IMR-90 (cell line): ENCODE data around the gene SLC6A3. TPM values are rescaled to one million over a fixed set of nuclear protein-coding genes. Genes with fewer than 3 reads are reported as not detected.

Source experiments
- ATAC-seq: fragments of 200-7000 bp; cut with Tn5 transposase; 2 replicates; pipeline ENCODE4 v1.9.1; 2020; ENCODE audit warnings: low read depth, mild to moderate bottlenecking, moderate library complexity
- BruUV-seq: library from RNA; stranded (reverse); fragments of 400-500 nt; replicated peaks from 2 replicates; lab custom pipeline; 2021; lab: Mats Ljungman, UMichigan
- CTCF ChIA-PET: fragments of 300-600 bp; formaldehyde crosslinking; extraction: SDS; loops from one replicate; lab custom pipeline; 2021; ENCODE audit warnings: antibody characterized with exemption; lab: Yijun Ruan, JAX
- POLR2A ChIA-PET: fragments of 300-600 bp; sonication (Branson Sonifier 250); formaldehyde crosslinking; loops from one replicate; lab custom pipeline; 2022; ENCODE audit warnings: antibody characterized with exemption; ENCODE audit not compliant: unreplicated experiment; lab: Charles Lee
- DNase-seq: peaks from one replicate; pipeline ENCODE4 v3.0.0; 2013
- H2AFZ ChIP-seq: replicated peaks from 2 replicates; pipeline ENCODE3; 2013; ENCODE audit warnings: low read length, mild to moderate bottlenecking; ENCODE audit not compliant: poor library complexity
- H2AK5ac ChIP-seq: 2 replicates; pipeline ENCODE4 v1.6.1; 2013; ENCODE audit warnings: low read depth, low read length, inconsistent platforms
- H2AK9ac ChIP-seq: replicated peaks from 2 replicates; pipeline ENCODE3; 2013; ENCODE audit warnings: mild to moderate bottlenecking, low read depth, low read length, moderate library complexity; ENCODE audit not compliant: poor library complexity
- H2BK120ac ChIP-seq: 2 replicates; pipeline ENCODE4 v1.6.1; 2013; ENCODE audit warnings: low read depth, low read length, inconsistent platforms
- H2BK15ac ChIP-seq: 3 replicates; pipeline ENCODE4 v1.6.1; 2013; ENCODE audit warnings: low read depth, low read length, inconsistent platforms
- H2BK20ac ChIP-seq: 2 replicates; pipeline ENCODE4 v1.6.1; 2013; ENCODE audit warnings: low read depth, mild to moderate bottlenecking, inconsistent platforms, low read length, moderate library complexity
- H2BK5ac ChIP-seq: 2 replicates; pipeline ENCODE4 v1.6.1; 2013; ENCODE audit warnings: mild to moderate bottlenecking, low read depth, low read length, inconsistent platforms; ENCODE audit not compliant: poor library complexity, severe bottlenecking
- H3K14ac ChIP-seq: replicated peaks from 2 replicates; pipeline ENCODE4 v1.6.1; 2013; ENCODE audit warnings: low read depth, low read length, inconsistent platforms
- H3K18ac ChIP-seq: 2 replicates; pipeline ENCODE4 v1.6.1; 2013; ENCODE audit warnings: low read depth, low read length, control low read depth
- H3K23ac ChIP-seq: 2 replicates; pipeline ENCODE4 v1.6.1; 2013; ENCODE audit warnings: low read depth, low read length, inconsistent platforms
- H3K27ac ChIP-seq: 2 replicates; pipeline ENCODE4 v1.5.1; 2013; ENCODE audit warnings: mild to moderate bottlenecking, control low read depth, low read length; ENCODE audit not compliant: insufficient read depth
- H3K27me3 ChIP-seq: 2 replicates; pipeline ENCODE4 v1.6.1; 2013; ENCODE audit warnings: low read length; ENCODE audit not compliant: control insufficient read depth, insufficient read depth
- H3K36me3 ChIP-seq: 2 replicates; pipeline ENCODE4 v1.6.1; 2013; ENCODE audit warnings: low read length, mixed read lengths; ENCODE audit not compliant: control insufficient read depth, insufficient read depth
- H3K4ac ChIP-seq: 2 replicates; pipeline ENCODE4 v1.6.1; 2013; ENCODE audit warnings: low read depth, low read length, inconsistent platforms
- H3K4me1 ChIP-seq: 2 replicates; pipeline ENCODE4 v1.6.1; 2013; ENCODE audit warnings: low read length, mixed read lengths; ENCODE audit not compliant: control insufficient read depth, insufficient read depth
- H3K4me2 ChIP-seq: 2 replicates; pipeline ENCODE4 v1.6.1; 2013; ENCODE audit warnings: low read depth, mild to moderate bottlenecking, control low read depth, low read length, moderate library complexity
- H3K4me3 ChIP-seq: 2 replicates; pipeline ENCODE4 v1.5.1; 2013; ENCODE audit warnings: low read depth, mild to moderate bottlenecking, control low read depth, low read length, moderate library complexity; ENCODE audit not compliant: insufficient read depth
- H3K56ac ChIP-seq: 2 replicates; pipeline ENCODE4 v1.6.1; 2013; ENCODE audit warnings: low read length, inconsistent platforms; ENCODE audit not compliant: insufficient read depth; ENCODE audit errors: extremely low read depth
- H3K79me1 ChIP-seq, 2 experiments: 2 replicates each; pipeline ENCODE4 v1.6.1; 2013; ENCODE audit warnings: low read length in 2 of 2, inconsistent platforms in 1 of 2, low read depth in 1 of 2
- H3K9ac ChIP-seq: 2 replicates; pipeline ENCODE4 v1.6.1; 2013; ENCODE audit warnings: low read depth, low read length, control low read depth
- H3K9me1 ChIP-seq: 2 replicates; pipeline ENCODE4 v1.6.1; 2013; ENCODE audit warnings: low read length, inconsistent platforms; ENCODE audit not compliant: insufficient read depth
- H3K9me3 ChIP-seq: 2 replicates; pipeline ENCODE4 v1.6.1; 2013; ENCODE audit warnings: low read length; ENCODE audit not compliant: control insufficient read depth, insufficient read depth
- H4K20me1 ChIP-seq: 2 replicates; pipeline ENCODE4 v1.6.1; 2013; ENCODE audit warnings: low read length, inconsistent platforms; ENCODE audit not compliant: insufficient read depth
- H4K5ac ChIP-seq: 2 replicates; pipeline ENCODE4 v1.6.1; 2013; ENCODE audit warnings: mild to moderate bottlenecking, low read depth, low read length, control low read depth
- H4K8ac ChIP-seq, 2 experiments: 2 replicates each; pipeline ENCODE4 v1.6.1; 2013; ENCODE audit warnings: low read depth in 2 of 2, low read length in 2 of 2, control low read depth in 1 of 2, inconsistent platforms in 1 of 2
- H4K91ac ChIP-seq: 2 replicates; pipeline ENCODE4 v1.6.1; 2013; ENCODE audit warnings: low read depth, low read length, inconsistent platforms; ENCODE audit not compliant: insufficient read depth
- BHLHE40 ChIP-seq: fragments of 150-350 bp; IDR thresholded peaks from 2 replicates; pipeline ENCODE4 v1.6.1; 2016; ENCODE audit warnings: mild to moderate bottlenecking, low read depth, low read length
- CEBPB ChIP-seq: IDR thresholded peaks from 2 replicates; pipeline ENCODE4 v1.6.1; 2012; ENCODE audit warnings: low read depth, low read length, improper control_type of control experiment
- CTCF ChIP-seq: conservative IDR thresholded peaks from 2 replicates; pipeline ENCODE4 v1.5.1; 2012; ENCODE audit warnings: mild to moderate bottlenecking, low read depth, low read length, improper control_type of control experiment
- MAFK ChIP-seq: IDR thresholded peaks from 2 replicates; pipeline ENCODE4 v1.6.1; 2012; ENCODE audit warnings: low read depth, low read length, improper control_type of control experiment
- POLR2A ChIP-seq: IDR thresholded peaks from 2 replicates; pipeline ENCODE4 v1.6.1; 2012; ENCODE audit warnings: mild to moderate bottlenecking, low read depth, low read length
- RCOR1 ChIP-seq: IDR thresholded peaks from 2 replicates; pipeline ENCODE4 v1.6.1; 2012; ENCODE audit warnings: mild to moderate bottlenecking, low read length, improper control_type of control experiment; ENCODE audit not compliant: insufficient replicate concordance
- RFX5 ChIP-seq: IDR thresholded peaks from 2 replicates; pipeline ENCODE4 v1.8.0; 2012; ENCODE audit warnings: low read depth, mild to moderate bottlenecking, low read length, moderate library complexity
- SMC3 ChIP-seq: fragments of 150-350 bp; IDR thresholded peaks from 2 replicates; pipeline ENCODE4 v1.6.1; 2016; ENCODE audit warnings: low read depth, mild to moderate bottlenecking, antibody characterized with exemption, low read length, moderate library complexity
- WGBS, 2 experiments: methylation state at CpG; one replicate each; pipeline versions ENCODE4 v1.1.5 to v1.1.7; 2013; ENCODE audit warnings: missing lambda C conversion rate in 2 of 2; ENCODE audit not compliant: insufficient read length in 1 of 2; ENCODE audit errors: extremely low coverage in 2 of 2; 5-methylcytosine and 5-hydroxymethylcytosine counted together
- dilution Hi-C: fragments of 300-500 bp; cut with HindIII; formaldehyde crosslinking; loops from one replicate; pipeline ENCODE4 v1.14.3; 2018; ENCODE audit warnings: low sequenced_read_pairs; ENCODE audit not compliant: unreplicated experiment
- in situ Hi-C: fragments of 300-500 bp; cut with MboI; formaldehyde crosslinking; loops from 3 replicates; pipeline ENCODE4 v1.14.3; 2019; ENCODE audit warnings: low sequenced_read_pairs, inconsistent platforms, mixed read lengths
- intact Hi-C: fragments of 100-400 bp; cut with micrococcal nuclease; formaldehyde crosslinking; loops from 2 replicates; pipeline ENCODE4 v1.10.0; 2022
- polyA plus RNA-seq, 3 experiments: library from polyadenylated mRNA; depleted of rRNA; stranded (reverse); fragments of >200 nt; gene quantifications; 2 replicates each; pipeline ENCODE4 v1.2.3, GENCODE V29; 2012; ENCODE audit warnings: low replicate concordance in 1 of 3
- total RNA-seq: library from RNA; depleted of rRNA; stranded (reverse); fragments of >200 nt; gene quantifications from 2 replicates; pipeline ENCODE4 v1.2.3, GENCODE V29; 2012

Gene SLC6A3
- total and polyA plus RNA-seq, 2 of the 4 experiments (the other 2 are of a cell fraction) = not detected

- in situ Hi-C loops (no loop called here), intact Hi-C loops (no loop called here), dilution Hi-C loops (no loop called here)
- Histone ChIP-seq H3K14ac (no peak overlapping the region), H3K18ac (no peak overlapping the region), H3K27ac (no peak overlapping the region), H2AK9ac (no peak overlapping the region), H4K5ac (no peak overlapping the region), H4K91ac (no peak overlapping the region), H3K9me3 (peaks cover 30% of the 10 kb centered on the region), H2BK120ac (no peak overlapping the region), H3K9ac (no peak overlapping the region), H2BK20ac (no peak overlapping the region), H3K4ac (no peak overlapping the region), H3K36me3 (no peaks in the 10 kb centered on the region), H3K4me3 (no peak overlapping the region), H3K56ac (no peak overlapping the region), H2BK15ac (no peak overlapping the region), H4K8ac (no peak overlapping the region), H3K4me1 (no peaks in the 10 kb centered on the region), H3K27me3 (no peaks in the 10 kb centered on the region; the same call in 1 of the 2 replicates), H3K23ac (no peak overlapping the region), H4K20me1 (no peaks in the 10 kb centered on the region), H2BK5ac (no peak overlapping the region), H3K9me1 (no peaks in the 10 kb centered on the region), H3K4me2 (no peak overlapping the region), H2AFZ (no peak overlapping the region), H3K79me1 (no peaks in the 10 kb centered on the region), H2AK5ac (no peak overlapping the region)
- ATAC-seq (no peak), DNase-seq (no peak)
- no TSS peak for BruUV-seq
- POLR2A ChIA-PET = no interaction called here
- CTCF ChIA-PET = no interaction called here
- TF ChIP-seq CTCF = no peak
- no peak for TF ChIP-seq RCOR1
- no peak for TF ChIP-seq SMC3
- TF ChIP-seq RFX5 = no peak
- no peak for TF ChIP-seq CEBPB
- no peak for TF ChIP-seq BHLHE40
- no peak for TF ChIP-seq MAFK
- TF ChIP-seq POLR2A = no peak
- whole genome bisulfite sequencing, 2 experiments = 67% methylated on average over 2 of the region's 8 CpGs; no CpG with 5 or more reads in 1 of the 2 experiments
These were observed 13.3 kb downstream of the SLC6A3 start for GRCh38 chr5:1431896-1432295.
